GM18861 (cell line): ENCODE data around the gene KDM1B.
A peak's percentile ranks its signal among the peaks of the same experiment; 100 is the strongest.

ENCODE experiments used
- ATAC-seq: cut with Tn5 transposase; IDR thresholded peaks from one replicate; pipeline ENCODE4 v1.9.1; 2021; ENCODE audit not compliant: unreplicated experiment

Gene KDM1B

DNA sequence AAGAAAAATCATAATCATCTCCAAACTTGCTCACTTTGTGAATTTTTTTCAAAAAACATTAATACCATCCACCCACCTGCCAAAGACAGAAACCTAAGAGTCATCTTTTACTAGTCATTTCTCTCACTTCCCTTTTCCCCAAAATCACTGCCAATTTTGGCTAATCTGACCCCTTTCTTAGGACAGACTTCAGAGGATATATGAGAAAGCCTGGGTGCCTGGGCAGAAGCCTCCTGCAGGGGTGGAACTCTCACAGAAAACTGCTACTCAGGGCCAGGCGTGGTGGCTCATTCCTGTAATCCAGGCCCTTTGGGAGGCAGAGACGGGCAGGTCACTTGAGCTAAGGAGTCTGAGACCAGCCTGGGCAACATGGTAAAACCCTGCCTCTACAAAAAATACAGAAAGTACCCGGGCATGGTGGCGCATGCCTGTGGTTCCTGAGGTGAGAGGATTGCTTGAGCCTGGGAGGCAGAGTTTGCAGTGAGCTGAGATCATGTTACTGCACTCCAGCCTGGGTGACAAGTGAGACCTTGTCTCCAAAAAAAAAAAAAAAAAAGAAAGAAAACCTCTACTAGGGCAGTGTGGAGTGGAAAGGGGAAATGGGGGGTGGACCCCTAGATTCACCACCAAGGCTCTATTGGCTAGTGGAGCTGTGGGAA is 105.4 kb downstream of the KDM1B start:
- peak; percentile 36 for ATAC-seq

DNA sequence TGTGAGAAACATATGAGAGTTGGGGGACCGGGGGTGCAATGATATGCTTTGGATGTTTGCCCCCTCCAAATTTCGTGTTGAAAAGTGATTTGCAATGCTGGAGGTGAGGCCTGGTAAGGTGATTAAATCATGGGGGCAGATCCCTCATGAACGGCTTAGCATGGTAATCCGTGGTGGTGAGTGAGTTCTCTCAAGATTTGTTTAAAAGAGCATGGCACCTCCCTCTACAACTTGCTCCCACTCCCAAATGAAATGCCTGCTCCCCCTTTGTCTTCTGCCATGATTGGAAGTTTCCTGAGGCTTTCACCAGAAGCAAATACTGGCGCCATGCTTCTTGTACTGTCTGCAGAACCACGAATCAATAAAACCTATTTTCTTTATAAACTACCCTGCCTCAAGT is 106.7 kb downstream of the KDM1B start:
- ATAC-seq: no peak

GRCh38 chr6:18262702-18263417 is 107.6 kb downstream of the KDM1B start:
- ATAC-seq: peak; percentile 57

DNA sequence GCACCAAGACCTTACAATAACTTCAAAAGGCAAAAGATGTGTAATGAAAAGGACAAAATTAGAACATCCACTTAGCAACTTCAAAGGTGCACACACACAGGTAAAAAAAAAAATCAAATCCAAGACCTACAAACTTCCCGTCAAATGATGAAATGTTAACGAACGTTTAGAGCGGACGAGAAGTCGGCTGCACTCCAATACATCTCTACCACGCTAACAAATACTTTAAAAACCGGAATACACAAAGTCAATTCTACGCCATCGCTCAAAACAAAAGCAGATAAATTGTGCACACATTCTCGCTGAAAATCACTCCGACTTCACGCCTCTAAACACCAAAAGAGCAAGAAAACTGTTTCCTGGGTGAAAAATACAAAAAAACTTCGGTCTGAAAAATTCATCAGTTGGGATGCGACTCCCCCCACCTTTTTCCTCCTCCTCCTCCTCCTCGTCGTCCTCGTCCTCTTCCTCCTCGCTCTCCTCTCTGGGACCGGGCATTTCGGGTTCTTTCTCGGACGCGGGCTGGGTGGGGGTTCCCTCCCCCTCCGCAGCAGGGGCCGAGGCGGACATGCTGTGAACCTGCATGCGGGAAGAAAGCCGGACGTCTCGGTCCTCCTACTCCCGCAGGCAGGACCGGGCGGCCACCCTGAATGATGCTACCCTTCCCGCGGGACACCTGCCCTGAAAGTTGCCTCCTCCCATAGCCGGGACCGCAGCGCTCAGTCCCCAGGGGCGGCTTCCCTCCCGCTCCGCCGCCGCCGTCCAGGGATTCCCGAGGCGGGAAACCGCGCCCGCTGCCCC is 108.4 kb downstream of the KDM1B start:
- peak; percentile 0 for ATAC-seq

GRCh38 chr6:18264219-18264922 is 109.1 kb downstream of the KDM1B start, which contains the start of gene DEK:
DEK (minus strand) TSS chr6:18264530; CDS start chr6:18263987, 543 bp downstream.
- ATAC-seq: peak; percentile 26

DNA sequence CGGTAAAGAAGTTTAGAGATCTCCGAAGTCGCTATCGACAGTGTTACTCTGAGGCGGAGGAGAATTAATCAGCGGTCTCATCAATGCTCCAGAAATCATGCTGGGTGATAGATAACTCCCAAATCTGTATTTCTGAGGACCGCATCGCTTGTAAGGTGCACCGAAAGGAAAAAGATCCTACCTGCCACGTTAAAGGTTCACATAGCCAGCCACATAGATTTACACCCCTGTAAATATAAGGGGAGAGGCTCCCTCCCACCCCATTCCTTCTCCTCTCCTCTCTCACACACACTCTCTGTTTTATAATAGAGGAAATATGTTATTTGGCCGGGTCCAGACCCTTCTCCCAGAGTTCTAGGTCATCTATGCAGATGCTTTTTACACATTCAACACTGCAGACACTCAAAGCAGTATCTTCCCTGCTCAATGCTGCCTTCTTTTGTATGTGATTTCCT is 109.7 kb downstream of the KDM1B start:
- no peak for ATAC-seq

GRCh38 chr6:18265787-18266522 is 110.7 kb downstream of the KDM1B start:
- ATAC-seq: no peak

DNA sequence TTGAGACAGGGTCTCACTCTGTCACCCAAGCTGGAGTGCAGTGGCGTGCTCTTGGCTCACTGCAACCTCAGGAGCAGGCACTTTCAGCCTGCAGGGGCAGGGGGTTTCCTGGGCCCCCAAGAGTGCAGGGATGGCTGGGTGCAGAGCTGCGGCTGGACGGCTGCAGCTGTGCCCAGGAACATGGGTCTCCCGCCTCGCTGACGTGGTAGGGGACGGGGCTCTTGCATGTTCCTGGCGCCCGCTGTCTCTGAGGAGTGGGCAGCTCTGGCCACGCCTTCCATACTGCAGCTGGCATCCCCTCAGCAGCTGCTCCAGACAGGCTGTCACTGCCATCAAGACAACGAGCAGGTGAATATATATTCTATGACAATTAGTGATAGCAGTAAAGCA is 111.3 kb downstream of the KDM1B start:
- no peak for ATAC-seq

DNA sequence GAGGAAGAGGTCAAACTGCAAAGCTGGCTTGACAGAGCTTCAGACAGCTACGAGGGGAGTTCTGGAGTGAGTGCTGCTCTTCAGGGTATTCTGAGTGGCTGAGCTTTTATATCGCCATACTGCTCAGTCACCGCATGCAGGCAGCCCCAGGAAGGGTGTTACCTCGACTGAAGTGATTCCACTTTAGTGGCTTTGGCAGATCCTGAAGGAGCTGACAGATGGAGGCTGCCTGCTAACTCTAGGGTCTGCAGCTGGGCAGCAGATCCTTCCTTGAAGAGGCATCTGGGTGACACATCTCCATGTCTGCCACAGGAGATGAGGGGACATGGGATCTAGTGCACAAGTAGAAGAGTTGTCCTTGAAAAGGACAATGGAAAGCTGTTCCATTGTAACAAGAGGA is 112.8 kb downstream of the KDM1B start:
- no peak for ATAC-seq

GRCh38 chr6:18269253-18269652 is 114.0 kb downstream of the KDM1B start:
- ATAC-seq: peak; percentile 32

GRCh38 chr6:18269717-18270116 is 114.5 kb downstream of the KDM1B start:
- no peak for ATAC-seq

GRCh38 chr6:18270216-18270615 is 115.0 kb downstream of the KDM1B start:
- no peak for ATAC-seq
